HG03442 (cell line): ENCODE results near the gene TSPYL4.
"Not testable (repeated sequence)": the region's sequence is repeated elsewhere in the genome, so short reads cannot be mapped to it uniquely, and the experiment has no call there.

Source experiments
- ATAC-seq: cut with Tn5 transposase; IDR thresholded peaks from one replicate; pipeline ENCODE4 v1.9.1; 2021; ENCODE audit warnings: mild to moderate bottlenecking, moderate library complexity; ENCODE audit not compliant: unreplicated experiment

Gene TSPYL4

DNA sequence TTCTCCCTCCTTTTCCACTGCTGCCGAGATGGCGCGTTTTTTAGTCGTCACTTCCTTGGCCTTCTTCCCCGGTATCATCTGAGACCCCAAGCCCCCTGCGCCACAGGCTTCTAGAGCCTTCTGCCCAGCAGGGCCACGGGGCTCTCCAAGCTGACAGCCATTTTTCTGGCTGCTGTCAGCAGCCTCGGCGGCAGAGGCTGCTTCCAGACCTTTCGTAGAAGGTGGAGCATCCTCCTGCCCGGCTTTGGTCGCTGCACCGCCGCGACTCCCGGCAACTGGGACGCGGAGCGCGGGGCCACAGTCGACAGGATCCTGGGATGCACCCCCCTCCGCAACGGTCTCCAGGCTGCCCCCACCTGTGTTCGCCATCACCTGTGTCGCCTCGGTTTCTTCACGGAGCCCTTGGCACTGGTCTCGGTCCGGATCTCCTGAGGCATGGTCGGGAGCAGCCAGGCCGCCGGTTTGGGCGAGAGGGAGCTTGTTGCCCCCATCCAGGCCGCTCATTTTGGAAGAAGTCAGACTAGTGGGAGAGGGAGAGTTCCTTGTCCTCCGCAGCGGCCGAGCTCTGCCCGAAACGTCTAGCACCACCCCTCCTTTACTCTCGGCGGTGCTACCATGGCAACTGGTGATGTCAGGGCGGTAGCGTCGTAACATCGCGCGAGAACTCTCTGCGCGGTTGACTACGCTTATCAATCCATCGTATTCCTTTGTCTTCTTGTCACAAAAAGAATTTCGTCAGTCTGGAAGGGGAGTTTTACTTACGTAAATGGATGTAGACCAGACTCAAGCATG, at the start of gene TSPYL4:
Gene TSPYL4, minus strand, starts transcription at position 571 of the 792 bp plus-strand sequence. Its CDS starts 67 bp downstream, at position 504.
- peak; percentile 100 for ATAC-seq

DNA sequence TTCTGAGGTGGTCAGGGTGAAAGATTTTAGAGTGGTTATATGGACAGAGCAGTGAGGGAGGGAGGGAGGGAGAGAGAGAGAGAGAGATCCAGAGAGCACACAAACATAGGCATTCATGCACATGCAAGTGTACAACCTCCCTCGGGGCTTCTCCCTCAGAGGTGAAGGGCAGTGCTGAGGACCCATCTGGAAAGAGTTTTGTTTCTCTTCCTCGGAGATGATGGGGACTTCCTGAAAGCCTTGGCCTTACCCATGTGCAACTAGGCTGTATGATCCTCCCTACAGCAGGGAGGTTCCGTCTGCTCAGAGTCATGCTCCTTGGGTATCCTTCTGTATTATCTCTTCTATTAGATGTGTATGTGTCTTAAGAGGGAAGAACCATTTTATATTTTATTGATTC, 47.2 kb upstream of the TSPYL4 start:
- no peak for ATAC-seq

DNA sequence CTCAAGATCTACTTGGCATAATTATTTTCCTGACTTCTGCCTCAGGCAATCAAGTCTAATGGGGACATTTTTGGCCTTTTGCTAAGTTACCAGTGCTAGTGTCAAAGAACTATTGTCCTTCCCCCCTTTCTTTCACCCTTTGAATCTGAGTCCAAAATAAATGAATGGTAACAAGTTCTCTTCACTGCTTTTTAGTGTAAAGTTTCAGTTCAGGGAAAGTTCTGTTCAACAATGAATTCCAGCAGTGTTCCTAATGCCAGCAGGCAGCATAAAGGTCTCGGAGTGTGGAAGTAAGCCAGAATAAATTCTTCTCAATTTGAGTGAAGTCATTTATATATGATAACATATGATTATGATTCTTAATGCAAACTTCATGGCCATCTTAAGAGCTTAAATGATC, 46.7 kb upstream of the TSPYL4 start:
- ATAC-seq, result no peak

DNA sequence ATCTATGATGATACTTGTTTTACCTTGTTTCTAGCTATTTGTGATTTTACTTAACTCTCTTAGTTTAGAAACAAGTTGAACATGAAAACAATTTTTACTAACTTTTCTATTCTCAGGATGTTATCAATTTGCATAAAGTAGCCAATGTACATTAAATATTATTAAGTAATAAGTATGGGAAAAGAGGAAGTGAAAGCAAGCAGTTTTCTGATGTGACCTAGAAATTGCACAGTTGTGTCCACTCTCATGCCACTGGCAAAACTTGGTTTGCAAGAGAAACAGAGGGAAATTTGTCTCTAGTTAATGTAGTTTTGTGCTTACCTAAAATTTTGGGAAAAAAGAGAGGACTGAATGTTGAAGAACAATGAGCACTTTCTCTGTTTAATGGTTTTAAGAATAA, 45.1 kb upstream of the TSPYL4 start:
- ATAC-seq, result no peak

DNA sequence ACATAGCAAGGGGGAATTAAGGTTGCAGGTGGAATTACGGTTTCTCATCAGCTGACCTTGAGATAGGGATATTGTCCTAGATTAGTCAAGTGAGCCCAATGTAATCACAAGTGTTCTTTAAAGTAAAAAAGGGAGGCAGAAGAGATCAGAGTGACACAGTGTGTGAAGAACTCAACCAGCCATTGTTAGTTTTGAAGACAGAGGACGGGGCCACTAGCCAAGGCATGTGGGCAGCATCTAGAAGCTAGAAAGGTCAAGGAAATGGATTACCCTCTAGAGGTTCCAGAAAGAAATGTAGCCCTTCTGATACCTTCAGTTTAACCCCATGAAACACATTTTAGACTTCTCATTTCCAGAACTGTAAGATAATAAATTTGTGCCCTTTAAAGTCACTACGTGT, 44.4 kb upstream of the TSPYL4 start:
- ATAC-seq, result no peak

DNA sequence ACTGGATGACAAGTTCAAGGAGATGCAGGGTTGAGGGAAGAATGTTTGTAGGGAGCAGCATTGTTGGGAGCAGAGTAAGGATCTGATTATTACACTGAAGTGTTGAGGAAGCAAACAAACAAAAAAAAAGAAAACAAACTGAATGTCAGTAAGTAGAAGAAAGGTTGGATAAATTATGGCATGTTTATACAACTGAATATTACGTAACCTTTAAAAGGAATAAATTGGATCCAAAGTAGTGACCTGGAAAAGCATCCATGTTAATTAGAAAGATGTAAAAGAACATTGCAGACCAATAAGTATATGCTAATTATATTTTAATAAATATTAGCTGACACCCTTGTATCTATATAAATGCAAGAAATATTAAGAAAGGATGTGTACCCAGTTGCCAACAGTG, 38.7 kb upstream of the TSPYL4 start:
- no peak for ATAC-seq

DNA sequence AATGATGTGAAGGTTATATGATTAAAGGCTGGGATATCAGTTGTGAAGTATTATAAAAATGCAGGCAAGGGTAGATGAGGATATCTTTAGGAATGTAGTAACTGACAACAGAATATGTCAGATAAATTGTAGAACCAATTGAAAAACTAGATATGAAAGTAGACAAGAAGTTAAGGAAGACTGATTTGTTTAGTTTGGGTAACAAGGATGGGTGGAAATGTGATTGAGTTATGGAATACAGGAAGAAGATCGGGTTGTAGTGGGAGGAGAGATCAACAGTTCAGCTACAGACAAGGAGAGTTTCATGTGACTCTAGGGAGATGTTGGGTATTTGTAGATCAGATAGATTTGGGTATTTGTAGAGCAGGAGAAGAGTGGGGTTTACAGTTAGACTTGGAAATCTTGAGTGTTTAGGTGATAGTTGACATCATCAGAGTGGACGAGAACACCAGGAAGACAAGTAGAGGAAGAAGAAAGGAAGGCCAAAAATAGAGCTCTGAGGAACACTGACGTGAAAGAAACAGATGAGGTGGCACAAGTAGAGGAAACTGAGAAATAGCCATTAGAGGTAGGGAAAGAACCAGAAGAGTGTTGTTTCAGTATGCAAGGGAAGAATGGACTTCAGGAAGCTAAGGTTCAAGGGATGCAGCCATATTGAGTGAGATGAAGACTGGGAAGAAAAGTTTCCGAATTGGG, 38.0 kb upstream of the TSPYL4 start:
- no peak for ATAC-seq

DNA sequence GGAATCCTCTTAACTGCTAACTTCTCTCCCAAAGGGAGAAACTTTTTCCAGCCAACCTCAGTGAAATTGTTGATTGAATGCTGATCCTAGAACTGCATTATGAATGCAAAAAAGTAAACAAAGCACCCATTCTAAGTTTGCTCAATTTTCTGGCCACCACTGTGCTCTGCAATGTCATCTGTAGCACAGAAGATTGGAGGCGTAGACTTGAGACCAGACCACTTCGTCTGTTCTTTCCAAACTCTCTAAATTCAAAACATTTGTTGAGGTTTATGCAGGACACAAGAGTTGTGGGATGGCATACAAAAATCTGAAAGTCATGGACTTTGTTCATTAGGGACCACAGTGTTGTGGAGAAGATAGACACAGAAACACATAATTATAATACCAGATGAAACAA, 36.9 kb upstream of the TSPYL4 start:
- ATAC-seq, result no peak

DNA sequence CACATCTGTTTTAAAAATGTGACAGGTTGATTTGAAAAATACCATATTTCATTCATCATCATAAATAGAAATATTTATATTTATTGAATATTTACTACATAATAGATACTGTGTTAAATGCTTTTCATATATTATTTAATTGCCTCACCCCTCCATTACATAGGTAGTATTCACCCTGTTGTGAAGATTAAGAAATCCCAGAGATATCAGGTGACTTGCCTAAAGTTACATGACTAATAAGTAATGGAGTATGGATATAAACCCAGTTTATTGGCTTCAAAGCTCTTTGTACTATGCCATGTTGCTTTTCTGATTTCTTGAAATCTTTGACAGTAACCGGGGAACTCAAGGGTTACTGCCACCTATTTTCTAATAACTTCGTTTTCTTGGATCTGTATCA, 36.0 kb upstream of the TSPYL4 start:
- ATAC-seq, result no peak

DNA sequence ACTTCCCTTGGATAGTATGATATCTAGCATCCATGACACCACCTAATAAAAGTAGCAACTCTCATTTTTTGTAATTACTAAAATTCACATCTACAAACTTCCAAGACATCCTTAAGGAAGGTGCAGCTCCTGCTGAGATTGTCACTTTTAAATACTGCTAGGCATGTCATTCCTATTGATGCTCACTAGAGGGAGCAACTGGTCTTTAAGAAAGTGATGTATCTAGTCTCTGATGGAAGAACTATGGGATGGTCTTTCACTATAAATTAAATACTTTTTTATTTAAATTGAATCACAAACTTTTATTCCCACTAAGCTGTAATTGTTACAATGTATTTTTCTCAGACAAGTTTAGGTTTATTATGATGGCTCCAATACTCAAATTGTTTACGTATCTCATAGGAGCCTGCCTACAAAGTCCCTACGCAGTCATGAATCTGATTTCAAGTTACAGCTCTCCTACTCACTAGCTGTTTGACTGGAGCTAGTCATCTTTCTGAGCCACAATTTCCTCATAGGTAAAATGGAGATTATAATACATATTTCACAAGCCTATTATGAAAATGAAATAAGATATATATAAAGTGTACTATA, 33.9 kb upstream of the TSPYL4 start:
- no peak for ATAC-seq

DNA sequence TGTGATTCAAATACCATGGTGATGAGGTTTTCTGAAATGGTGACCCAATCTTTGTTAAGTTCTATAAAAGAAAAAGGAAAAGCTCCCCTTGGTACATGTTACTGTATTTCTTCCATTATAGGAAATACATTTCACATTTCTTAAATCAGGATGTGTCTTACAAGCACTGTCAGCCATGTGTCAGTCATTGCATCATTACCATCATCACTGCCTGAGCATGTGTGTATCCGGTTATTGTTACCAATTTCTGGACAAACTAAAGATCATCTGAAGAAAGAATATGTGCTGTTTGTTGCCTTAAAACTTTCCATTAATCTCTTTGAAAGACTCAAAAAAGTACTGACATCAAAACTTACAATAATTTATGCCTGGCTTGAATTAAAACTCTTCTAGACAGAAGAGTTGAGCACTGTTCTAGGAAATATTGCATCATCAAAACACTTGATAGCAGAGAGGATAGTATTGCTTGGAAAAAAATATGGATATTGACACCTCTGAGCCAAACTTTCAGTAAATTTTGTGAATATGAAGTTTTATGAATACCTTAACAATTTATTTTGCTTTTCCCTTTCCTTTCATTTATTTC, 33.0 kb upstream of the TSPYL4 start:
- no peak for ATAC-seq

DNA sequence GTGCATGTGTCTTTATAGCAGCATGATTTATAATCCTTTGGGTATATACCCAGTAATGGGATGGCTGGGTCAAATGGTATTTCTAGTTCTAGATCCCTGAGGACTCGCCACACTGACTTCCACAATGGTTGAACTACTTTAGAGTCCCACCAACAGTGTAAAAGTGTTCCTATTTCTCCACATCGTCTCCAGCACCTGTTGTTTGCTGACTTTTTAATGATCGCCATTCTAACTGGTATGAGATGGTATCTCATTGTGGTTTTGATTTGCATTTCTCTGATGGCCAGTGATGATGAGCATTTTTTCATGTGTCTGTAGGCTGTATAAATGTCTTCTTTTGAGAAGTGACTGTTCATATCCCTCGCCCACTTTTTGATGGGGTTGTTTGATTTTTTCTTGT, 31.1 kb upstream of the TSPYL4 start:
- ATAC-seq, result not testable (repeated sequence)

DNA sequence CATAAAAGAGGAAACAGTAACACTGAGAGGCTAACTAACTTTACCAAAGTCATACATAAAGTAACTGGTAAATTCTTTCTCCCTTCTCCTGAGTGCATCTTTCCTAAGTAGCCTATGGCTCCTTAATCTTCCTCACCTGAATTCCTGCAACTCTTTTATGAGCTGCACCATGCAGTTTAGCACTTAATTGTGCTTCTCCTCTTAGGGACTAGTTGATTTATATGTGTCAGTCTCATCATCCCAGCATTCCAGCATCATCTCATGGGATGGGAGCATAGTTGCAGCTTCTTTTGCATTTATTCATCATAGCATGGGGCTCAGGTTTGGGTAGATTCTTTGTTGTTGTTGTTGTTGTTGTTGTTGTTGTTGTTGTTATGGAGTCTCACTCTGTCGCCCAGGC, 29.3 kb upstream of the TSPYL4 start:
- ATAC-seq, result no peak

DNA sequence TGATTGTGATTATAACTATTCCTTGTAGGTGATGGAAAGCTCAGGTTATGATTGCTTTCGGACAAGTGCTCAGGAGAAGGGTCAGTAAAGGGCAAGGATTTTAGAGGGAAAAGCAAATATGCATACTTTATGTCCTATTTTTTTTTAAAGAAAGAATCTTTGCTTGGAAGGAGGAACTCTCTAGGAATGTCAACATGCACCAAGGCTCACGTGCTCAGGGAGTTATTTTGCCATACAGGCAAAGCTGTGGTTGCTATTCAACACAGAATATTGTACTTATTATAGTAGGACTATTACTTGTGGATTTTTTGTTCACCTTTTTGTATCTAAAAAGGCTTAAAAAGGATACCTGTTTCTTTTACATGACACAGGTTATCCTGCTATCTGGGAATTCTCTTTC, 28.8 kb upstream of the TSPYL4 start:
- ATAC-seq, result no peak

DNA sequence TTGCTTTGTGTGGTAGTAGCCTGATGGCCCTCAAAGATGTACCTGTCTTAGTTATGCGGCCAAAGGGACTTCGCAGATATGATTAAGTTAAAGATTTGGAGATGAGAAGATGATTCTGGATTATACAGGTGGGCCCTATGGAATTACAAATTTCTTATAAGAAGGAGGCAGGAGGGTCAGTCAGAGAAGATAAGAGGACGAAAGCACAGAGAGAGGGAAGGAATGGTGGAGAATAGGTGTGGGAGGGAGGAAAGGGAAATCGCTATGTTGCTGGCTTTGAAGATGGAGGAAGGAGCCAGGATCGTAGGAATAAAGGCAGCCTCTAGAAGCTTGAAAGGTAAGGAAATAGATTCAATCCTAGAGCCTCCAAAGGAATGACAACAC, 27.1 kb upstream of the TSPYL4 start:
- ATAC-seq, result no peak

DNA sequence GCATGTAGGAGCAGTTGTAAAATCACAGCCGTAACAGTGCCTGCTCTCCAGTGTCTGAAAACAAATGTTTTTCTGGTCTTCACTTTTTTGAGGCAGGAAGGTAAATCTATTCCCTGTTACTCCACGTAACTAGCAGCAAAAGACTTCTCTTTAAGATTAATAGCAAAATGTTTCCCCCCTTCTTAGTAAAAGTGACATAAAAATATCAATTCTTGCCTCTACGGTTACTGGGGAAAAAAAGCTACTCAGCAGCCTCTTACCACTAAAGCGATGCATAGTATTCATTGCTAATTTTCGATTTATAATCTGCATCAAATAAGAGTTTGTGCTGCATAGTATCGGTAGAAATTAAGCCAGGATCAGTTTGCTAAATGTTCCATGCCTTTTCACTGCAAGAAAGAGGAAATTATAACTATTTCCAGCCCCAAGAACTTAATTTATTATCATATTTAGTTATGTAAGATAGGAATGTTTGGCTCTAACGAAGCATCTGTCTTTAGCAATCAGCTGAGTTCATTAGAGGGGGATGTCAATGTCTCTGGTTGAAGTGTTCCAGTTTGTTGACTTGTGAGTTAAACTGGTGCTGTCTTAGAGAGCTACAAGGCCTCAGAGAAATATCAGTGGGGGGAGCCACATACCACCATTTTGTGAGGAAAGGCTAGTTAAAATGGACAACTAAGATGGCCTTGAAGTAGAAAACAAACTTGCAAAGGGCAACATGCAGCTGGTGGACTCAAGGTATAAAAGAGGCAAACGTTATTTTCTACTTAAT, 26.5 kb upstream of the TSPYL4 start:
- no peak for ATAC-seq

DNA sequence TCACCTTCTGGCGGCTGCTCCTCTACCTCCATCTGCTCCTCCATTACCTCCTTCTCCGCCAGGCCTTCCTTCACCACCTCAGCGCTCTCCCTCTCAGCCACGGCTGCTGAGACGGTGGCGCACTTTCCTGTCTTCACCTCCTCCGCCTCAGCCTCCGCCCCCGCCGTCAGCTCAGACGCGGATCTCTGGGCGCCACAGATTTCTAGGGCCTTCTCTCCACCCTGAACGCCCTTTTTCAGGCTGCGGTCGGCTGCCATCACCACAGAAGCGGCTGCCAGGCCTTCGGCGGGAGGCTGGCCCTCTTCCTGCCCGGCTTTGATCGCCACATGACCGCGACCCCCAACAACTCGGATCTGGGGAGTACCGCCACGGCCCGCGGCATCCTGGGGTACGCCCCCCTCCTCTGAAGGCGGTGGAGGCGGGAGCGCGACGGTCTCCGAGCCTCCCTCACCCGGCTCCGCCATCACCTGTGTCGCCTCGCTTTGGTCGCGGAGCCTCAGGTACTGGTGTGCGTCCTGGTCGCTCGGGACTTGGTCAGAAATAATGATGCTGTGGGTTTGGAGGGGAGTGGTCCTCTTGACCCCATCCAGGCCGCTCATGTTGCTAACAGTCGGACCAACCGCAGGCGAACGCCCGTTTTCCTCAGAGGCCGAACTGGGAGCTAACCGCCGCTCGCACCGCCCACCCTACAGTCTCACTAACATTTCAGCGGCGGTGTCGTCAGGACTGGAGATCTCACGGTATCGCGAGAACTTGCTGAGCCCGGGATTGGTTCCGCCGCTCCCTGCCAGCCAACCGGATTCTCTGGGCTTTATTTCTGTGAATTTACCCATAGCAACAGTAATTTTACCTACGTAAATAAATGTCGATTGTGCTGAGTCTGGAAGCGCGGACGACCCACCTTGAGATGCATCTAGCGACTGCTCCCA, 25.6 kb upstream of the TSPYL4 start, which contains the start of gene TSPYL1:
Gene TSPYL1, minus strand, starts transcription at position 699 of the 929 bp plus-strand sequence. Its CDS starts 100 bp downstream, at position 599.
- ATAC-seq, result peak; percentile 91

DNA sequence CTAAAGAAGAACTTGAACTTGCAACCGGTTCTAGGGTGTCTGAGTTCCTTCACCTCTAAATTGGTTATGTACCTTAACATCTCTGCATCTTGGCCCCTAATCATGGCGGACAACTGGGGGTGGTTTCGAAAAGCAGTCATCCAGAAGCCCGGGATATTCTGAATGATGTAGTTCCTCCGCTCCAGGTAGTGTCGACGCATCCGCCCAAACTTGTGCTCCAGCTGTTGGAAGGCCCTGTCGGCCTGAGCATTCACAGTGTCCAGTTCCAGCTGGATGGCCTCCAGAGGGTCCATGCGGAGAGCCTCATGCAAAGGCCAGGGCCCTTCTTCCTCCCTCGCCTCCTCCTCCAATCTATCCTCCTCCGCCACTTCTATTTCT, 25.0 kb upstream of the TSPYL4 start:
- ATAC-seq, result no peak

DNA sequence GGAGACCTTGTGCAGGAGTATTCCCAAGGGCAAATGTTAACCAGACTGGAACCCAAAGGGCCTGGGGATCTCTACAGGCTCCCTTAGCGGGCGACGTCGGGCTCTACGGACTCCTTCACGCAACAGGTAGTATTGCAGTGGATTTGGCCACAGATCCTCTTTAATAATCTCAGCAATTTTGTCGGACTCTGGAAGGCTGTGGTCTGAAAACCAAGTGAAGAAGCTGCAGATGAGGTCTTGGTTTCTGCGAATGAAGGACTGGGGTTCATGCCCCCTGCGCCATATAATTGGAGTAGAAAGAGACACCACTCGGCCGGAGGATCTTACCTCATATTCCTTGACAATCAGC, 24.6 kb upstream of the TSPYL4 start:
- no peak for ATAC-seq

DNA sequence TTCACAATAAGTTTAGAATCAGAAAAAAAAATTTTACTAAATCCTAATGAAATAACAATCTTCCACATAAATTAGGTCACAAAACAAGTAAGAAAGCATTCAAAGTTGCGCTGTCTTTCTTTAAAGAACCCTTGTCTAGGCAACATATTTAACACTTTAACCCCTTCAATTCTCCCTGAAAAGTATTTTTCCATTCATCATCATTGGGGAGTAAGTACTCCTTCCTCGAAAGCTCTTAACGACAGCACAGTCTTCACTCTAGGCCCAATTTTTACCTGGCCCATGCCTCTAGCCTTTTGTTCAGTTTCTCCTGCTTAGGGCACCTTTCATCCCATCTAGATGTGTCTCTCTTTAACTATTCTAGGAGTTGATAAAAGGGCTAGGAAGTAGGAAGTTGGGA, 23.2 kb upstream of the TSPYL4 start:
- no peak for ATAC-seq
